Right renal pelvis (tissue), 4 donors: ENCODE data around the gene SULT1C3. TPM values are rescaled to one million over a fixed set of nuclear protein-coding genes. Genes with fewer than 3 reads are reported as not detected.
A peak's percentile ranks its signal among the peaks of the same experiment; 100 is the strongest.

Experiments used
- DNase-seq, 4 donors: peaks; one replicate each; pipeline ENCODE4 v3.0.0-alpha.2; 2013; ENCODE audit warnings: low read depth in 4 of 4, low spot score in 3 of 4, missing footprints in 1 of 4
- polyA plus RNA-seq, 4 donors: library from polyadenylated mRNA; unstranded; fragments of 120-200 nt; gene quantifications; one replicate each; pipeline ENCODE4 v1.2.1, GENCODE V29; 2013; ENCODE audit not compliant: insufficient read length in 4 of 4

The SULT1C3 gene
- under 1 TPM in 1 of 4 donors, not detected in 3; 0.05 TPM for polyA plus RNA-seq

- DNase-seq: no peak
Measured at GRCh38 chr2:108239786-108240185, at the start of gene SULT1C3. Gene SULT1C3 (plus strand): TSS chr2:108239968. CDS start chr2:108247195, 7,227 bp downstream.

- no peak for DNase-seq
Measured at GRCh38 chr2:108193251-108193650, 46.5 kb upstream of the SULT1C3 start.

GRCh38 chr2:108194409-108195132 lies 45.2 kb upstream of the SULT1C3 start:
- peak in 1 of 4 donors; percentile 12 for DNase-seq

GRCh38 chr2:108195133-108195439 lies 44.7 kb upstream of the SULT1C3 start:
- DNase-seq: no peak

GRCh38 chr2:108199726-108200125 lies 40.0 kb upstream of the SULT1C3 start:
- no peak for DNase-seq

- no peak for DNase-seq
Measured at GRCh38 chr2:108200569-108200968, 39.2 kb upstream of the SULT1C3 start.

- no peak for DNase-seq
Measured at GRCh38 chr2:108212671-108213070, 27.1 kb upstream of the SULT1C3 start.

- DNase-seq: no peak
Measured at GRCh38 chr2:108215794-108216211, 24.0 kb upstream of the SULT1C3 start.

GRCh38 chr2:108217211-108217610 lies 22.6 kb upstream of the SULT1C3 start:
- DNase-seq: no peak

- DNase-seq: no peak
Measured at GRCh38 chr2:108219688-108220087, 20.1 kb upstream of the SULT1C3 start.

GRCh38 chr2:108220191-108220590 lies 19.6 kb upstream of the SULT1C3 start:
- no peak for DNase-seq

GRCh38 chr2:108220942-108221541 lies 18.7 kb upstream of the SULT1C3 start:
- no peak for DNase-seq

- no peak for DNase-seq
Measured at GRCh38 chr2:108222261-108222660, 17.5 kb upstream of the SULT1C3 start.

- DNase-seq: no peak
Measured at GRCh38 chr2:108223573-108223972, 16.2 kb upstream of the SULT1C3 start.

- no peak for DNase-seq
Measured at GRCh38 chr2:108224022-108224421, 15.7 kb upstream of the SULT1C3 start.

- no peak for DNase-seq
Measured at GRCh38 chr2:108226564-108226963, 13.2 kb upstream of the SULT1C3 start.

GRCh38 chr2:108228006-108228405 lies 11.8 kb upstream of the SULT1C3 start:
- DNase-seq: peak in 1 of 4 donors; percentile 12

- peak in 1 of 4 donors; percentile 12 for DNase-seq
Measured at GRCh38 chr2:108228537-108228936, 11.2 kb upstream of the SULT1C3 start.

GRCh38 chr2:108229875-108230274 lies 9.9 kb upstream of the SULT1C3 start:
- no peak for DNase-seq

GRCh38 chr2:108235577-108235976 lies 4.2 kb upstream of the SULT1C3 start:
- DNase-seq: no peak

- no peak for DNase-seq
Measured at GRCh38 chr2:108236676-108237335, 3.0 kb upstream of the SULT1C3 start.

GRCh38 chr2:108240966-108241365 lies 1.2 kb downstream of the SULT1C3 start:
- no peak for DNase-seq
